HepG2 (cell line): ENCODE results near the gene DGCR6L. TPM values are rescaled to one million over a fixed set of nuclear protein-coding genes. Genes with fewer than 3 reads are reported as not detected.
A peak's percentile ranks its signal among the peaks of the same experiment; 100 is the strongest.

Experiments
- IRF9 ChIP-seq: sonication (generic); formaldehyde crosslinking; IDR thresholded peaks from 2 replicates; pipeline ENCODE4 v1.8.0; 2022; ENCODE audit warnings: missing genetic modification reagents, mild to moderate bottlenecking, borderline replicate concordance
- ZBTB46 ChIP-seq: sonication (generic); formaldehyde crosslinking; IDR thresholded peaks from 2 replicates; pipeline ENCODE4 v1.4.0; 2020; ENCODE audit warnings: mild to moderate bottlenecking, missing genetic modification reagents, borderline replicate concordance
- ZNF256 ChIP-seq: sonication (generic); formaldehyde crosslinking; conservative IDR thresholded peaks from 2 replicates; pipeline ENCODE4 v1.4.0; 2020; ENCODE audit warnings: missing genetic modification reagents
- ZNF34 ChIP-seq: sonication (generic); formaldehyde crosslinking; IDR thresholded peaks from 2 replicates; pipeline ENCODE4 v1.4.0; 2020; ENCODE audit warnings: mild to moderate bottlenecking, missing genetic modification reagents, borderline replicate concordance
- ZNF350 ChIP-seq: sonication (generic); formaldehyde crosslinking; IDR thresholded peaks from 2 replicates; pipeline ENCODE4 v1.4.0; 2020; ENCODE audit warnings: mild to moderate bottlenecking, low read depth, missing genetic modification reagents, borderline replicate concordance
- ZNF609 ChIP-seq: sonication (generic); formaldehyde crosslinking; IDR thresholded peaks from 2 replicates; pipeline ENCODE4 v1.4.0; 2020; ENCODE audit warnings: mild to moderate bottlenecking, missing genetic modification reagents, borderline replicate concordance
- polyA plus RNA-seq, 8 experiments: library from polyadenylated mRNA; depleted of rRNA in 3 of 8; stranded (reverse) in 7 of 8; unstranded in 1 of 8; fragments of >200 nt; fragmentation: Illumina TruSeq in 4 of 8; extraction: Trizol in 4 of 8; gene quantifications; 2 replicates each; pipeline versions ENCODE4 v1.2.1 to v1.2.3, GENCODE V29; 2011 to 2016; ENCODE audit warnings: low read depth in 4 of 8, missing spikeins in 1 of 8, mixed read lengths in 1 of 8; ENCODE audit not compliant: insufficient read depth in 1 of 8
- total RNA-seq, 5 experiments: library from RNA; depleted of rRNA; stranded (reverse); fragments of >200 nt; fragmentation: Illumina TruSeq; extraction: Trizol; gene quantifications; 2 replicates each; pipeline ENCODE4 v1.2.3, GENCODE V29; 2016; ENCODE audit warnings: low read depth in 1 of 5
- TF ChIP-seq, protein P1 (sequence below): sonication (generic); formaldehyde crosslinking; IDR thresholded peaks from 2 replicates; pipeline ENCODE4 v1.4.0; 2020; ENCODE audit warnings: missing genetic modification reagents
- TF ChIP-seq, protein P2 (sequence below): sonication (generic); formaldehyde crosslinking; IDR thresholded peaks from one replicate; pipeline ENCODE4 v1.5.1; 2020; ENCODE audit warnings: mild to moderate bottlenecking, missing genetic modification reagents; ENCODE audit errors: not compliant biosample characterization

The DGCR6L gene
- total and polyA plus RNA-seq, 2 of the 13 experiments (the other 11 are each of a cell fraction or from before 2014, with no cell fraction given): 17.5 to 35.3 TPM

DNA sequence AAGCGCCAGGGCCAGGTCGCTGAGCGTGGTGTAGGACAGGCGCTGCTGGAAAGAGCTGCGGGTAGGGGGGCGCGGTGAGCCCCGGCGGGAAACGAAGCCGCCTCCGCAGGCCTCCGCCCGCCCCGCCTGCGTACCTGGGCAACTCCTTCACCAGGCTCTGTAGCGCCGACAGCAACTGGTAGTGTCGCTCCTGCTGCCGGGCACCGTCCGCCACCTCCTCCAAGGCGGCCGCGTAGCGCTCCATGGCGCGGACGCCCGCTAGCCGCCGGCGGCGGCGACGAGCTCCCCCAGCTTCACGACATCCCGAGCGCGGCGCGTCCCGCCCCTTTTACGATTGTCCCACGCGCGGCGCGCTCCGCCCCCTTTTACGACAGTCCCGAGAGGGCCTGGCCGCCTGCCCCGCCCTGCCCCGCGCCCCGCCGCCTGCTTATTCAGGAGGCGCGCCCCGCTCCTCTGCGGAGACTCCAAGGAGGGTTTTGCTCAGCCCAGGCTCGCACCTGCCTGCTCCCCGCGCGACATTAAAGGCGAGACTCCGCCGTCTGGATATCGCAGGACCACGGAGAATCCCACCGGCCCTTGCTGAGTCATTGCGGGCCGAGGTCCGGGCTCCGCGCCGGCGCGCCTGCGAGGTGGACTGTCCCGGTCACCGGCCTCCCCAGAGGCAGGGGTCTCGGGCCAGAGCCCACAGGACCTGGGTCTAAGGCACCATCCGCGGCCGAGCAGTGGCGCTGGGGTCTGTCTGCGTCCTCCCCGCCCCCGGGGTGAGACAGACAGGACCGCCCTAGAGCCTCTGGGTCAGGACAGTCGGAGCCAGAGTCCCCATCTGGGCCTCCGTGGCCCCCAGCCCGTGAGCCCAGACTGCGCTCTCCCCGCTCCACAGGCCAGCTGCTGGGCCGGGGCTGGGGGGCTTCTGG lies at the start of gene DGCR6L (continued):
- TF ChIP-seq ZBTB46 (CRISPR knock-in tag) (no peak), IRF9 (CRISPR knock-in tag) (no peak), ZNF350 (CRISPR knock-in tag) (peak; percentile 34; the same call in 1 of the 2 replicates), ZNF256 (no peak), ZNF34 (CRISPR knock-in tag) (no peak), ZNF609 (CRISPR knock-in tag) (no peak)
- TF ChIP-seq, protein P1, sequence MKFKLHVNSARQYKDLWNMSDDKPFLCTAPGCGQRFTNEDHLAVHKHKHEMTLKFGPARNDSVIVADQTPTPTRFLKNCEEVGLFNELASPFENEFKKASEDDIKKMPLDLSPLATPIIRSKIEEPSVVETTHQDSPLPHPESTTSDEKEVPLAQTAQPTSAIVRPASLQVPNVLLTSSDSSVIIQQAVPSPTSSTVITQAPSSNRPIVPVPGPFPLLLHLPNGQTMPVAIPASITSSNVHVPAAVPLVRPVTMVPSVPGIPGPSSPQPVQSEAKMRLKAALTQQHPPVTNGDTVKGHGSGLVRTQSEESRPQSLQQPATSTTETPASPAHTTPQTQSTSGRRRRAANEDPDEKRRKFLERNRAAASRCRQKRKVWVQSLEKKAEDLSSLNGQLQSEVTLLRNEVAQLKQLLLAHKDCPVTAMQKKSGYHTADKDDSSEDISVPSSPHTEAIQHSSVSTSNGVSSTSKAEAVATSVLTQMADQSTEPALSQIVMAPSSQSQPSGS (CRISPR knock-in tag): 0 out of 2 replicates have a peak, but pooled peaks have one; percentile 20
- TF ChIP-seq, protein P2, sequence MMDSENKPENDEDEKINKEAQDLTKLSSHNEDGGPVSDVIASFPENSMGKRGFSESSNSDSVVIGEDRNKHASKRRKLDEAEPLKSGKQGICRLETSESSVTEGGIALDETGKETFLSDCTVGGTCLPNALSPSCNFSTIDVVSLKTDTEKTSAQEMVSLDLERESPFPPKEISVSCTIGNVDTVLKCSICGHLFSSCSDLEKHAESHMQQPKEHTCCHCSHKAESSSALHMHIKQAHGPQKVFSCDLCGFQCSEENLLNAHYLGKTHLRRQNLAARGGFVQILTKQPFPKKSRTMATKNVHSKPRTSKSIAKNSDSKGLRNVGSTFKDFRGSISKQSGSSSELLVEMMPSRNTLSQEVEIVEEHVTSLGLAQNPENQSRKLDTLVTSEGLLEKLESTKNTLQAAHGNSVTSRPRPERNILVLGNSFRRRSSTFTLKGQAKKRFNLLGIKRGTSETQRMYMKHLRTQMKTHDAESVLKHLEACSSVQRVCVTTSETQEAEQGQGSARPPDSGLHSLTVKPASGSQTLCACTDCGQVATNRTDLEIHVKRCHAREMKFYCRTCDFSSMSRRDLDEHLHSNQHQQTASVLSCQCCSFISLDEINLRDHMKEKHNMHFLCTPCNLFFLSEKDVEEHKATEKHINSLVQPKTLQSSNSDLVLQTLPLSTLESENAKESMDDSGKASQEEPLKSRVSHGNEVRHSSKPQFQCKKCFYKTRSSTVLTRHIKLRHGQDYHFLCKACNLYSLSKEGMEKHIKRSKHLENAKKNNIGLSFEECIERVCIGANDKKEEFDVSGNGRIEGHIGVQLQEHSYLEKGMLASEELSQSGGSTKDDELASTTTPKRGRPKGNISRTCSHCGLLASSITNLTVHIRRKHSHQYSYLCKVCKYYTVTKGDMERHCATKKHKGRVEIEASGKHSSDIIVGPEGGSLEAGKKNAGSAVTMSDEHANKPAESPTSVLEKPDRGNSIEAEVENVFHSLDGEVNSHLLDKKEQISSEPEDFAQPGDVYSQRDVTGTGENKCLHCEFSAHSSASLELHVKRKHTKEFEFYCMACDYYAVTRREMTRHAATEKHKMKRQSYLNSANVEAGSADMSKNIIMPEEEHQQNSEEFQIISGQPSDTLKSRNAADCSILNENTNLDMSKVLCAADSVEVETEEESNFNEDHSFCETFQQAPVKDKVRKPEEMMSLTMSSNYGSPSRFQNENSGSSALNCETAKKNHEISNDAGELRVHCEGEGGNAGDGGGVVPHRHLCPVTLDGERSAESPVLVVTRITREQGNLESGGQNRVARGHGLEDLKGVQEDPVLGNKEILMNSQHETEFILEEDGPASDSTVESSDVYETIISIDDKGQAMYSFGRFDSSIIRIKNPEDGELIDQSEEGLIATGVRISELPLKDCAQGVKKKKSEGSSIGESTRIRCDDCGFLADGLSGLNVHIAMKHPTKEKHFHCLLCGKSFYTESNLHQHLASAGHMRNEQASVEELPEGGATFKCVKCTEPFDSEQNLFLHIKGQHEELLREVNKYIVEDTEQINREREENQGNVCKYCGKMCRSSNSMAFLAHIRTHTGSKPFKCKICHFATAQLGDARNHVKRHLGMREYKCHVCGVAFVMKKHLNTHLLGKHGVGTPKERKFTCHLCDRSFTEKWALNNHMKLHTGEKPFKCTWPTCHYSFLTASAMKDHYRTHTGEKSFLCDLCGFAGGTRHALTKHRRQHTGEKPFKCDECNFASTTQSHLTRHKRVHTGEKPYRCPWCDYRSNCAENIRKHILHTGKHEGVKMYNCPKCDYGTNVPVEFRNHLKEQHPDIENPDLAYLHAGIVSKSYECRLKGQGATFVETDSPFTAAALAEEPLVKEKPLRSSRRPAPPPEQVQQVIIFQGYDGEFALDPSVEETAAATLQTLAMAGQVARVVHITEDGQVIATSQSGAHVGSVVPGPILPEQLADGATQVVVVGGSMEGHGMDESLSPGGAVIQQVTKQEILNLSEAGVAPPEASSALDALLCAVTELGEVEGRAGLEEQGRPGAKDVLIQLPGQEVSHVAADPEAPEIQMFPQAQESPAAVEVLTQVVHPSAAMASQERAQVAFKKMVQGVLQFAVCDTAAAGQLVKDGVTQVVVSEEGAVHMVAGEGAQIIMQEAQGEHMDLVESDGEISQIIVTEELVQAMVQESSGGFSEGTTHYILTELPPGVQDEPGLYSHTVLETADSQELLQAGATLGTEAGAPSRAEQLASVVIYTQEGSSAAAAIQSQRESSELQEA (CRISPR knock-in tag): no peak
